HEK293 (cell line): ENCODE measurements around the gene TBX6.

Source experiments
- BCL11B ChIP-seq: fragments of 450-650 bp; formaldehyde crosslinking; IDR thresholded peaks from 2 replicates; pipeline ENCODE4 v1.5.1; 2016; ENCODE audit warnings: low read depth, missing biosample characterization, missing genetic modification characterization
- FEZF1 ChIP-seq: fragments of 450-650 bp; formaldehyde crosslinking; IDR thresholded peaks from 2 replicates; pipeline ENCODE4 v1.5.1; 2016; ENCODE audit warnings: missing biosample characterization, missing genetic modification characterization
- GLI2 ChIP-seq: fragments of 450-650 bp; formaldehyde crosslinking; IDR thresholded peaks from 2 replicates; pipeline ENCODE4; 2017; ENCODE audit warnings: missing biosample characterization, missing genetic modification characterization, low read depth, borderline replicate concordance
- HOXD13 ChIP-seq: sonication (generic); formaldehyde crosslinking; IDR thresholded peaks from 2 replicates; pipeline ENCODE4 v1.8.0; 2022; ENCODE audit warnings: missing genetic modification reagents, borderline replicate concordance
- KLF1 ChIP-seq: fragments of 450-650 bp; formaldehyde crosslinking; IDR thresholded peaks from 2 replicates; pipeline ENCODE4 v1.5.1; 2016; ENCODE audit warnings: missing biosample characterization, missing genetic modification characterization
- KLF16 ChIP-seq: fragments of 450-650 bp; formaldehyde crosslinking; IDR thresholded peaks from 2 replicates; pipeline ENCODE4 v1.5.1; 2017; ENCODE audit warnings: missing biosample characterization, missing genetic modification characterization
- KLF7 ChIP-seq: fragments of 450-650 bp; formaldehyde crosslinking; IDR thresholded peaks from 2 replicates; pipeline ENCODE4 v1.5.1; 2016; ENCODE audit warnings: missing biosample characterization, missing genetic modification characterization, borderline replicate concordance
- SCRT1 ChIP-seq: fragments of 450-650 bp; formaldehyde crosslinking; IDR thresholded peaks from 2 replicates; pipeline ENCODE4 v1.5.1; 2016; ENCODE audit warnings: missing biosample characterization, missing genetic modification characterization, borderline replicate concordance
- SETDB1 ChIP-seq: IDR thresholded peaks from one replicate; pipeline ENCODE4 v1.6.1; 2017; ENCODE audit warnings: mild to moderate bottlenecking, low read length, moderate library complexity, mixed read lengths; ENCODE audit not compliant: insufficient read length
- YY2 ChIP-seq: fragments of 450-650 bp; formaldehyde crosslinking; IDR thresholded peaks from 2 replicates; pipeline ENCODE4 v1.5.1; 2016; ENCODE audit warnings: missing biosample characterization, missing genetic modification characterization
- ZBTB21 ChIP-seq: fragments of 450-650 bp; formaldehyde crosslinking; IDR thresholded peaks from 2 replicates; pipeline ENCODE4 v1.5.1; 2017; ENCODE audit warnings: missing biosample characterization, missing genetic modification characterization
- ZBTB48 ChIP-seq: fragments of 450-650 bp; formaldehyde crosslinking; IDR thresholded peaks from 2 replicates; pipeline ENCODE4 v1.5.1; 2016; ENCODE audit warnings: missing biosample characterization, missing genetic modification characterization
- ZBTB7A ChIP-seq: fragments of 450-650 bp; formaldehyde crosslinking; IDR thresholded peaks from 2 replicates; pipeline ENCODE4 v1.5.1; 2016; ENCODE audit warnings: low read depth, missing biosample characterization, missing genetic modification characterization
- ZNF10 ChIP-seq: fragments of 450-650 bp; formaldehyde crosslinking; IDR thresholded peaks from 2 replicates; pipeline ENCODE4 v1.5.1; 2017; ENCODE audit warnings: missing biosample characterization, missing genetic modification characterization
- ZNF16 ChIP-seq: fragments of 450-650 bp; formaldehyde crosslinking; IDR thresholded peaks from 2 replicates; pipeline ENCODE4 v1.5.1; 2016; ENCODE audit warnings: low read depth, missing biosample characterization, missing genetic modification characterization
- ZNF2 ChIP-seq: fragments of 450-650 bp; formaldehyde crosslinking; IDR thresholded peaks from 2 replicates; pipeline ENCODE4 v1.5.1; 2016; ENCODE audit warnings: missing biosample characterization, missing genetic modification characterization
- ZNF239 ChIP-seq: fragments of 450-650 bp; formaldehyde crosslinking; IDR thresholded peaks from 2 replicates; pipeline ENCODE4 v1.5.1; 2016; ENCODE audit warnings: missing biosample characterization, missing genetic modification characterization
- ZNF248 ChIP-seq: fragments of 450-650 bp; formaldehyde crosslinking; IDR thresholded peaks from 2 replicates; pipeline ENCODE4 v1.5.1; 2017; ENCODE audit warnings: missing biosample characterization, missing genetic modification characterization
- ZNF266 ChIP-seq: fragments of 450-650 bp; formaldehyde crosslinking; IDR thresholded peaks from 2 replicates; pipeline ENCODE4 v1.5.1; 2016; ENCODE audit warnings: missing biosample characterization, missing genetic modification characterization, low read depth
- ZNF302 ChIP-seq: fragments of 450-650 bp; formaldehyde crosslinking; IDR thresholded peaks from 2 replicates; pipeline ENCODE4 v1.5.1; 2016; ENCODE audit warnings: missing biosample characterization, missing genetic modification characterization, low read depth
- ZNF335 ChIP-seq: fragments of 450-650 bp; formaldehyde crosslinking; conservative IDR thresholded peaks from 2 replicates; pipeline ENCODE4 v1.5.1; 2016; ENCODE audit warnings: missing biosample characterization, missing genetic modification characterization
- ZNF416 ChIP-seq: fragments of 450-650 bp; formaldehyde crosslinking; IDR thresholded peaks from 2 replicates; pipeline ENCODE4 v1.5.1; 2016; ENCODE audit warnings: missing biosample characterization, missing genetic modification characterization
- ZNF48 ChIP-seq: fragments of 450-650 bp; formaldehyde crosslinking; IDR thresholded peaks from 2 replicates; pipeline ENCODE4 v1.5.1; 2016; ENCODE audit warnings: missing biosample characterization, missing genetic modification characterization
- ZNF558 ChIP-seq: fragments of 450-650 bp; formaldehyde crosslinking; IDR thresholded peaks from 2 replicates; pipeline ENCODE4 v1.5.1; 2016; ENCODE audit warnings: missing biosample characterization, missing genetic modification characterization
- ZNF560 ChIP-seq: fragments of 450-650 bp; formaldehyde crosslinking; IDR thresholded peaks from 2 replicates; pipeline ENCODE4 v1.5.1; 2017; ENCODE audit warnings: missing biosample characterization, missing genetic modification characterization, borderline replicate concordance
- ZNF610 ChIP-seq: fragments of 450-650 bp; formaldehyde crosslinking; IDR thresholded peaks from 2 replicates; pipeline ENCODE4 v1.5.1; 2016; ENCODE audit warnings: missing biosample characterization, missing genetic modification characterization, borderline replicate concordance
- ZNF629 ChIP-seq: fragments of 450-650 bp; formaldehyde crosslinking; IDR thresholded peaks from 2 replicates; pipeline ENCODE4 v1.5.1; 2017; ENCODE audit warnings: missing biosample characterization, missing genetic modification characterization
- ZNF707 ChIP-seq: fragments of 450-650 bp; formaldehyde crosslinking; IDR thresholded peaks from 2 replicates; pipeline ENCODE4 v1.5.1; 2016; ENCODE audit warnings: missing biosample characterization, missing genetic modification characterization
- ZNF76 ChIP-seq: fragments of 450-650 bp; formaldehyde crosslinking; IDR thresholded peaks from 2 replicates; pipeline ENCODE4; 2016; ENCODE audit warnings: low read depth, missing biosample characterization, missing genetic modification characterization, borderline replicate concordance
- TF ChIP-seq, protein P1 (sequence below): fragments of 450-650 bp; formaldehyde crosslinking; IDR thresholded peaks from 2 replicates; pipeline ENCODE4 v1.5.1; 2016; ENCODE audit warnings: missing biosample characterization, missing genetic modification characterization
- TF ChIP-seq, protein P2 (sequence below): fragments of 450-650 bp; formaldehyde crosslinking; IDR thresholded peaks from 2 replicates; pipeline ENCODE4 v1.5.1; 2016; ENCODE audit warnings: missing biosample characterization, missing genetic modification characterization
- TF ChIP-seq, protein P3 (sequence below): fragments of 450-650 bp; formaldehyde crosslinking; IDR thresholded peaks from 2 replicates; pipeline ENCODE4 v1.5.1; 2017; ENCODE audit warnings: missing biosample characterization, missing genetic modification characterization
- TF ChIP-seq, protein P4 (sequence below): fragments of 450-650 bp; formaldehyde crosslinking; IDR thresholded peaks from 2 replicates; pipeline ENCODE4 v1.5.1; 2016; ENCODE audit warnings: missing biosample characterization, missing genetic modification characterization

The TBX6 gene

DNA sequence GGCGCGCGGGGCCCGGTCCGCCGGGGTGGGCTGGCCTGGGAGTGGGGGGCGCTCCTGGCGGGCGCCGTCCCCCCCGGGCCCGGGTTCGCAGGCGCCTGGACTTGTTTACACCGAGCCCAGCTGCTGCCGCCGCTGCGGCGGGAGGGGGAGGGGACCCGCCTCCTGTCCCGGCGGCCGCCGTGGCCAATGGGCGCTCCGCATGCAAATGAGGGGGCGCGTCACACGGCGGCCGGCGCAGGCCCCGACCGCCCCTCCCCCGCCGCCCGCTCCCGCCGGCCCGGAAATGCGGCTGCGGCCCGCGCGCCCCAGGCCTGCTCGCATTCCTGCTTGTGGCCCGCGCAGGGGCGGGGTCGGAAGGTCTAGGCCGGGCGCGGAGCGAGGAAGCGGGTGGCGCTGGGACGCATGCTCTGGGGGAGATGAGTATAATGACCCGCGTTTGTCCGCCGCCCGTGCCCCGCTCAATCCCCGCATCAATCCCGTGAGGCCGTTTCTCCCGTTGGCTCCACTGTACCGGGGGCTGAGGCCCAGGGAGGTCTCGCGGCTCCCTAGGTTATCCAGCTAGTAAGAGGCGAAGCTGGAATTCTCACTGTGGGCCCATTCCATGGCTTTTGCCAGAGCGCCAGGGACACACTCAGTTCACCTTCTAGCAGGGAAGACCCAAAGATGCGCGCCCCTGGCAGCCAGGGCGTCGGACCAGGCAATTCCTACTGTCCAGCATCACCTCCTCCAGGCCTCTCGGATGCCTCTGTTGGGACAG is 4.6 kb upstream of the TBX6 start, which contains the start of gene YPEL3 (continued):
- TF ChIP-seq HOXD13 (CRISPR knock-in tag): no peak
- no peak for TF ChIP-seq ZNF629 (tag by site-specific recombination)
- TF ChIP-seq, protein P1, sequence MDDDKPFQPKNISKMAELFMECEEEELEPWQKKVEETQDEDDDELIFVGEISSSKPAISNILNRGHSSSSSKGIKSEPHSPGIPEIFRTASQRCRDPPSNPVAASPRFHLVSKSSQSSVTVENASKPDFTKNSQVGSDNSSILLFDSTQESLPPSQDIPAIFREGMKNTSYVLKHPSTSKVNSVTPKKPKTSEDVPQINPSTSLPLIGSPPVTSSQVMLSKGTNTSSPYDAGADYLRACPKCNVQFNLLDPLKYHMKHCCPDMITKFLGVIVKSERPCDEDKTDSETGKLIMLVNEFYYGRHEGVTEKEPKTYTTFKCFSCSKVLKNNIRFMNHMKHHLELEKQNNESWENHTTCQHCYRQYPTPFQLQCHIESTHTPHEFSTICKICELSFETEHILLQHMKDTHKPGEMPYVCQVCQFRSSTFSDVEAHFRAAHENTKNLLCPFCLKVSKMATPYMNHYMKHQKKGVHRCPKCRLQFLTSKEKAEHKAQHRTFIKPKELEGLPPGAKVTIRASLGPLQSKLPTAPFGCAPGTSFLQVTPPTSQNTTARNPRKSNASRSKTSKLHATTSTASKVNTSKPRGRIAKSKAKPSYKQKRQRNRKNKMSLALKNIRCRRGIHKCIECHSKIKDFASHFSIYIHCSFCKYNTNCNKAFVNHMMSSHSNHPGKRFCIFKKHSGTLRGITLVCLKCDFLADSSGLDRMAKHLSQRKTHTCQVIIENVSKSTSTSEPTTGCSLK (tag by site-specific recombination): no peak
- peak; percentile 79 for TF ChIP-seq ZNF335 (tag by site-specific recombination)
- no peak for TF ChIP-seq ZNF560
- TF ChIP-seq YY2 (tag by site-specific recombination): no peak
- TF ChIP-seq ZNF10 (tag by site-specific recombination): no peak
- no peak for TF ChIP-seq ZNF416 (tag by site-specific recombination)
- no peak for TF ChIP-seq ZNF48
- TF ChIP-seq BCL11B: peak; percentile 54; the same call in 1 of the 2 replicates
- no peak for TF ChIP-seq ZNF248 (tag by site-specific recombination)
- TF ChIP-seq ZNF707: no peak
- TF ChIP-seq ZNF266: no peak
- TF ChIP-seq, protein P2, sequence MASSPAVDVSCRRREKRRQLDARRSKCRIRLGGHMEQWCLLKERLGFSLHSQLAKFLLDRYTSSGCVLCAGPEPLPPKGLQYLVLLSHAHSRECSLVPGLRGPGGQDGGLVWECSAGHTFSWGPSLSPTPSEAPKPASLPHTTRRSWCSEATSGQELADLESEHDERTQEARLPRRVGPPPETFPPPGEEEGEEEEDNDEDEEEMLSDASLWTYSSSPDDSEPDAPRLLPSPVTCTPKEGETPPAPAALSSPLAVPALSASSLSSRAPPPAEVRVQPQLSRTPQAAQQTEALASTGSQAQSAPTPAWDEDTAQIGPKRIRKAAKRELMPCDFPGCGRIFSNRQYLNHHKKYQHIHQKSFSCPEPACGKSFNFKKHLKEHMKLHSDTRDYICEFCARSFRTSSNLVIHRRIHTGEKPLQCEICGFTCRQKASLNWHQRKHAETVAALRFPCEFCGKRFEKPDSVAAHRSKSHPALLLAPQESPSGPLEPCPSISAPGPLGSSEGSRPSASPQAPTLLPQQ (tag by site-specific recombination): peak; percentile 88
- 0 out of 2 replicates have a peak, but pooled peaks have one; percentile 8 for TF ChIP-seq ZNF610 (tag by site-specific recombination)
- no peak for TF ChIP-seq ZNF16 (tag by site-specific recombination)
- TF ChIP-seq ZBTB21 (tag by site-specific recombination): no peak
- no peak for TF ChIP-seq ZBTB48 (tag by site-specific recombination)
- TF ChIP-seq FEZF1 (tag by site-specific recombination): no peak
- no peak for TF ChIP-seq GLI2 (tag by site-specific recombination)
- TF ChIP-seq ZNF239 (tag by site-specific recombination): no peak
- TF ChIP-seq ZNF76: peak; percentile 65
- TF ChIP-seq SETDB1: no peak
- TF ChIP-seq ZNF302 (tag by site-specific recombination): no peak
- no peak for TF ChIP-seq ZNF558 (tag by site-specific recombination)
- TF ChIP-seq ZBTB7A (tag by site-specific recombination): peak; percentile 70; the same call in 1 of the 2 replicates
- peak; percentile 62 for TF ChIP-seq KLF1 (tag by site-specific recombination)
- TF ChIP-seq SCRT1: no peak
- TF ChIP-seq, protein P3, sequence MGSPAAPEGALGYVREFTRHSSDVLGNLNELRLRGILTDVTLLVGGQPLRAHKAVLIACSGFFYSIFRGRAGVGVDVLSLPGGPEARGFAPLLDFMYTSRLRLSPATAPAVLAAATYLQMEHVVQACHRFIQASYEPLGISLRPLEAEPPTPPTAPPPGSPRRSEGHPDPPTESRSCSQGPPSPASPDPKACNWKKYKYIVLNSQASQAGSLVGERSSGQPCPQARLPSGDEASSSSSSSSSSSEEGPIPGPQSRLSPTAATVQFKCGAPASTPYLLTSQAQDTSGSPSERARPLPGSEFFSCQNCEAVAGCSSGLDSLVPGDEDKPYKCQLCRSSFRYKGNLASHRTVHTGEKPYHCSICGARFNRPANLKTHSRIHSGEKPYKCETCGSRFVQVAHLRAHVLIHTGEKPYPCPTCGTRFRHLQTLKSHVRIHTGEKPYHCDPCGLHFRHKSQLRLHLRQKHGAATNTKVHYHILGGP: no peak
- peak; percentile 58; the same call in 1 of the 2 replicates for TF ChIP-seq KLF16 (tag by site-specific recombination)
- peak; percentile 48; the same call in 1 of the 2 replicates for TF ChIP-seq KLF7 (tag by site-specific recombination)
- peak; percentile 33; the same call in 1 of the 2 replicates for TF ChIP-seq ZNF2
- TF ChIP-seq, protein P4, sequence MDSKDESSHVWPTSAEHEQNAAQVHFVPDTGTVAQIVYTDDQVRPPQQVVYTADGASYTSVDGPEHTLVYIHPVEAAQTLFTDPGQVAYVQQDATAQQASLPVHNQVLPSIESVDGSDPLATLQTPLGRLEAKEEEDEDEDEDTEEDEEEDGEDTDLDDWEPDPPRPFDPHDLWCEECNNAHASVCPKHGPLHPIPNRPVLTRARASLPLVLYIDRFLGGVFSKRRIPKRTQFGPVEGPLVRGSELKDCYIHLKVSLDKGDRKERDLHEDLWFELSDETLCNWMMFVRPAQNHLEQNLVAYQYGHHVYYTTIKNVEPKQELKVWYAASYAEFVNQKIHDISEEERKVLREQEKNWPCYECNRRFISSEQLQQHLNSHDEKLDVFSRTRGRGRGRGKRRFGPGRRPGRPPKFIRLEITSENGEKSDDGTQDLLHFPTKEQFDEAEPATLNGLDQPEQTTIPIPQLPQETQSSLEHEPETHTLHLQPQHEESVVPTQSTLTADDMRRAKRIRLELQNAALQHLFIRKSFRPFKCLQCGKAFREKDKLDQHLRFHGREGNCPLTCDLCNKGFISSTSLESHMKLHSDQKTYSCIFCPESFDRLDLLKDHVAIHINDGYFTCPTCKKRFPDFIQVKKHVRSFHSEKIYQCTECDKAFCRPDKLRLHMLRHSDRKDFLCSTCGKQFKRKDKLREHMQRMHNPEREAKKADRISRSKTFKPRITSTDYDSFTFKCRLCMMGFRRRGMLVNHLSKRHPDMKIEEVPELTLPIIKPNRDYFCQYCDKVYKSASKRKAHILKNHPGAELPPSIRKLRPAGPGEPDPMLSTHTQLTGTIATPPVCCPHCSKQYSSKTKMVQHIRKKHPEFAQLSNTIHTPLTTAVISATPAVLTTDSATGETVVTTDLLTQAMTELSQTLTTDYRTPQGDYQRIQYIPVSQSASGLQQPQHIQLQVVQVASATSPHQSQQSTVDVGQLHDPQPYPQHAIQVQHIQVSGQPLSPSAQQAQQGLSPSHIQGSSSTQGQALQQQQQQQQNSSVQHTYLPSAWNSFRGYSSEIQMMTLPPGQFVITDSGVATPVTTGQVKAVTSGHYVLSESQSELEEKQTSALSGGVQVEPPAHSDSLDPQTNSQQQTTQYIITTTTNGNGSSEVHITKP (tag by site-specific recombination): peak; percentile 27; the same call in 1 of the 2 replicates
